ENCODE results near the gene AUH.
"Not testable (repeated sequence)": the region's sequence is repeated elsewhere in the genome, so short reads cannot be mapped to it uniquely, and the experiment has no call there.

Gene AUH

DNA sequence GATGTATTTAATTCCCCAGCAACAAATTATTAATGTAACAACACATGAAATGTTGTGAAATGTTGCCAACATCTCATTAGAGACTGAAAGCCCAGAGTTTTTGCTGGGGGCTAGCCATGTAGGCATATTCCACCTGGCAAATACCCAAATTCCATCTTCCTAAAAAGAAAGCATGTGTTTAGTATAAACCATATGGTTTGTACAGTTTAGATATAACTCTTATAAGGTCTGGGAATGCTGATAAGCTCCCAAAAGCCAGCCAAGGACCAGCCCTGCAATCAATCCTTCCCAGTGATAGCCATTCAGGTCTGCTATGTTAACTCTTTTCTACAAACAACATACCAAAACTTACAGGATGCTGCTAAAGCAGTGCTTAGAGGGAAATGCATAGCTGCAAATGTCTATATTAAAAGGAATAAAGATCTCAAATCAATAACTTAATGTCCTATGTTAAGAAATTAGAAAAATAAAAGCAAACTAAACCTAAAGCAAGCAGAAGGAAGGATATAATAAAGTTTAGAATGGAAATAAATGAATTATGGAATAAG, 158.9 kb downstream of the AUH start:
- DNase-seq, result no peak

DNA sequence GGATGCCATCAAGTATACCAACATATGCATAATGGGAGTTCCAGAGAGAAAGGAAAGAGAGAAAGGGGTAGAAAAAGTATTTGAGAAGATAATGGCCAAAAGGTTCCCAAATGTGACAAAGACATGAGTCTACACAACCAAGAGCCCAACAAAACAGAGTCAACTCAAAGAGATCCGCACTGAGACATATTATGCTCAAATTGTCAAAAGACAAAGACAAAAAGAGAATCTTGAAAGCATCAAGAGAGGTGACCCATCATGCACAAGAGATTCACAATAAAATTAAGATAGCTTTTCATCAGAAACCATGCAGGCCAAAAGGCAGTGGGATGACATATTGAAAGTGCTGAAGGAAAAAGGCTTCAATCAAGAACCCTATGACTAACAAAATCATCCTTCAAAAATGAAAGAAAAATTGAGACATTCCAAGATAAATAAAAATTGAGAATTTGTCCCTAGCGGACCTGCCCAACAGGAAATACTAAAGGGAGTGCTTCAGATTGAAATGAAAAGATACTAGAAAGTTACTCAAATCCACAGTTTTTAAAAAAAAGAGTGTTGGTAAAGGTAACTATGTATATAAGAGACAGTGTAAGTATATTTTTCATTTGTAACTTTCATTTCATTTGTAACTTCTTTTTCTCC, 160.9 kb downstream of the AUH start:
- DNase-seq, result no peak

DNA sequence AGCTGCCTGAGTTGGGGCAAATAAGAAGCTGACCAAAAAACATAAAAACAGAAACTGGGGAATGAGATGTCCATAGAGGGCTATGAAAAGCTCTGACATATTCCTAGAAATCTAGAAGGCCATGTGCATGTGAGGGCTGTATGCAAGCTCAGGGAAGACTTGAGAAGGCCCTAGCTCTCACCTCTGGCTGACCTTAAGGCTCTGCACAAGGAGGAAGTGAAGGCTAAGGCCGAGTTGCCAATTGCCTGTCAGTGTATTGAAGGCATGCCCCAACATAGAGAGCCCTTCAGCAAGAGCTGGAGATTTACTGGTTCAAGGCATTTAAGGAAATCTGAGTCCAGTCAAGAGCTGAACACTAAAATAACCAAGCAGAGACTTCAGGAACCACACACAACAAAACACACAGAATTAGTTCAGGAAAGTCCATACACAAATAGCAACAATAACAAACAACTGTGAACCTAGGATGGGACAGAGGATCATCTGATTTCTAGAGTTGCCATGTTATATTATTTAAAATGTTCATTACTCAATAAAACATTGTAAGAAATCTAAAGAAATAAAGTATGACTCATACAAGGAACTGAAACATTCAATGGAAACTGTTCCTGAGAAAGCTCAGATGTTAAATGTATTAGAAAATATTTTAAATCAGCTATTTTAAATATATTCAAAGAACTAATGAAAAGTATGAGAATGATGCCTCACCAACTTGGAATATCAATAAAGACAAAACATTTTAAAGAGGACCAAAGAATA, 161.8 kb downstream of the AUH start:
- no peak for DNase-seq

DNA sequence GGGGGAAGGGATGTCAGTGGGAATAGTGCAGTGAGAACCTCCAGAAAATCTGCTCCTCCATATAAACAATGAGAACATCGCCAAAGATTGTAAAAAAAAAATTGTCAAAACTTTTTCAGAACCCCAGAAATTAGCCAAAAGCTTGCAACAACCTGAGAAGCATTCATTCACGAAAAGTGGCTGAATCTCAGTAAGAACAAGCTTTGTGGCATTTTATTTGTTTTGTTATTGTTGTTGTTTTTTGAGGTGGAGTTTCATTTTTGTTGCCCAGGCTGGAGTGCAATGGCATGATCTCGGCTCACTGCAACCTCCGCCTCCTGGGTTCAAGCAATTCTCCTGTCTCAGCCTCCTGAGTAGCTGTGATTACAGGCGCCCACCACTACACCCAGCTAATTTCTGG, 162.8 kb downstream of the AUH start:
- not testable (repeated sequence) for DNase-seq

DNA sequence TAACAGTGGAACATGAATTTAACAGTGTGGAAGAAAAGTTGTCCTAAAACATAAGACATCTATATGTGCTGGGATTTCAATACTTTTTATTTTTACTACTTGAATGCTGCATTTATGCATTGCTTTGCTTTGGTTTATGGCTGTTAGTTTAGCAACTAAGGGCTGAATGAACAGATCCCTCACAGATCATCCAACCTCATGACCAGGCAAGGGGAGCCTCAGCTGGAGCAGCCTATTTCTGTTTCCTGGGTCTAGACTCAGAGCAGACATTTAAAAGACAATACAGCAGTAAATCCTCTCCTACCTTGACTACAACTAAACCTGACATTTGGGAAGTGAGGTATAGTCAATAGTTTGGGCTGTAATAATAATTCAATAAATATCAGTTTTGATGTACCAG, 163.3 kb downstream of the AUH start:
- DNase-seq, result no peak

DNA sequence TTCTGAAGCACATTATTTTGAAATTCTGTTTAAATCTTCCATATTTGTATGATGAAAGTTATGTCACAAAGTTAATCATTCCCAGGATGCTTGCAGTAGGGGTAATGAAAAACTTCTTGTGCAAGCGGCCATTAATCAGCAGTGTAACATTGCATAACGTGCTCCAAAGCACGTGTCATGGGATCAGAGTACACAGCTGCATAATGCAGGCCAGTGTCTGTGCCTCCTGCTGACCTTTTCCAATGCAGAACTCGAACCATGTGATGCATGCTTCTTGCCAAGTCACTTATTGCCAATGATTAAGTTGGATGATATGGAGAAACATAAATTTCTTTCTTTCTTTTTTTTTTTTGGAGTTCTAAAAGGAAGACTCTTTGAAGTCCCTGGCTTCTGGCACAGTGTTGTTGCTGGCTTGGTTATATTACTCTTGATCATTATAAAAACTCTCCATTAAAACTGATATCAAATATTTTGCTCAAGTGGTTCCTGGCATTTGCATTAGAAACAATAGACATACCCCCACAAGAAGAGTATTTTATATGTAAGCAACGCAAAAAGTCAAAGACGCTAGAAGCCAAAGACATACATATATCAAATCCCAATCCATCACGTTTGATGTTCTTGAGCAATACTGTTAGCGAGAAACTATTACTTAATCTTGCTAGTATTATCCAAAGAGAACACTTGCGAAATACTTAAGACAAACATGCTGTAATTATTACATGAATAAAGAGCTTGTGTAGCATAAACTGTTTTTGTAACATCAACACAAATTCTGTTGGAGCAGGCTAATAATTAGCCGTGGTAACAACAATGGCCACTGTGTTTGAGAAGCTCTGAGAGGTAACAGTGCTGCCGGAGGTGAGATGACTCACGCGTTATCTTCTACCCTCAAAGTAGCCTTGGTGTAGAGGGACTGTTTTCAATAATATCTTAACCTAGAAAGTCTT, 164.2 kb downstream of the AUH start:
- no peak for DNase-seq

DNA sequence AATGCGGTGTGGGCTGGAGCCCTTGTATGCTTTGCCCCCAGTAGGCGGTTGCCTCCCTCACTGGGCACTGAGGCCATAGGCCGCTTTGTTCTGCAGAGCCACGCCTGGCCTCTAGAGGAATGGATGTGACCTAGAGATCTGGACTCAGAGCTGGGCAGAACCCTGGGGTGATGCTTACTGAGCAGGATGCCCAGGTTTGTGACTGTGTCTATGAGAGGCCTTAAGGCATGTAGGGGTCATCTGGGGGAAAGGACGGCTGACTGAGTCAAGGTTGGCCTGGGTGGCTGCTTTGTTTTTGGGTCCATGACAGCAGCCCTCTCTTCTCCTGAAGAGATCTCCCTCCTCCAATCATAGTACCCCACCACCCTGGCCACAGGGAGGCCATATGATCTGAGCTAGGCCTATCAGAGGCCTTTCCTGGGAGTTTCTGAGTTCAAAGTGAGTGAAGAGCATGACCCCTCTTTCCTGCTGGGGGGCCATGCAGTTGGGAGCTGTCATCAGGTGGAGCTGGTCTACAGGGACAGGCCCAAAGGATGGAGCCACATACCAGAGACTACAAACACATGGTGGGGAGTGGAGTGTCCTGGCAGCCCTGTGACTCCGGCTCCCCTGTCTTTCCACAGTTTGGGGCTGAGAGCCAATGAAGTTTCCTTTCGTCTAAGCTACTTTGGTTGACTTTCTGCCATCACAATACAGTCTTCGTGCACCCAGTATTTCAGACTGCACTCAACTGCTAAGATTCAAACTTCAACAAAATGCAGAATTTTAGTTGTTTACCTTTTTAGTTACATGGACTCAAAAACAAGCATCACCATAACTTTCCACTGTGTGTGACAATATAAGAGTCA, 165.4 kb downstream of the AUH start:
- no peak for DNase-seq

DNA sequence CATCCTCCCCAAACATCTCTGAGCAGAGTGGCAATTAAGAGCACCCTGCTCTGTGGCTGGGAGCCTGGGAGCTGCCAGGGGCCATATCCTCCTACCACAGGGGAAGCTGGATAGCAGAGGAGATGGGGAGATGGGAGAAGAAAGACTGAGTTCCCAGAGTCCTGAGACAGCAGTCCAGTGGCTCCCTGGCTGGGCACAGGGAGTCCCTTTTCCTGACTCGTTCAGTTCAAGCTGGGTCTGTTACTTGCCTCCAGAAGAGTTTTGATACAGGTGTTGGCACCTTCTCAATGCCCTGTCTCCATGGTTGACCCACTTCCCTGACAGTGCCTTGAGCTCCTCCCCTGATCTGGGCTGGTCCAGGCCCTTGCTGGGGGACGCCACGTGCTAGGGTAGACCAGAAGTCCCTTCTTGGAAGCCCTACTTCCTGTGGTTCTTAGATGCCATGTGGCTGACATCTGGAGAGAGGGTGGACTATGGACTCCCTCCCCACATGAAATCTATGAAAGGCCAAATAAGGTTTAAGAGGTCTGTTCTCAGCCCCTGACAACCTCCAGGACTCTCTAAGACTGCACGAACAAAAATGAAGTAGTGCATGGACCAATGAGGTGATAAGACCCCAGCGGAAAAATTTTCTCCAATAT, 166.2 kb downstream of the AUH start:
- DNase-seq, result no peak

DNA sequence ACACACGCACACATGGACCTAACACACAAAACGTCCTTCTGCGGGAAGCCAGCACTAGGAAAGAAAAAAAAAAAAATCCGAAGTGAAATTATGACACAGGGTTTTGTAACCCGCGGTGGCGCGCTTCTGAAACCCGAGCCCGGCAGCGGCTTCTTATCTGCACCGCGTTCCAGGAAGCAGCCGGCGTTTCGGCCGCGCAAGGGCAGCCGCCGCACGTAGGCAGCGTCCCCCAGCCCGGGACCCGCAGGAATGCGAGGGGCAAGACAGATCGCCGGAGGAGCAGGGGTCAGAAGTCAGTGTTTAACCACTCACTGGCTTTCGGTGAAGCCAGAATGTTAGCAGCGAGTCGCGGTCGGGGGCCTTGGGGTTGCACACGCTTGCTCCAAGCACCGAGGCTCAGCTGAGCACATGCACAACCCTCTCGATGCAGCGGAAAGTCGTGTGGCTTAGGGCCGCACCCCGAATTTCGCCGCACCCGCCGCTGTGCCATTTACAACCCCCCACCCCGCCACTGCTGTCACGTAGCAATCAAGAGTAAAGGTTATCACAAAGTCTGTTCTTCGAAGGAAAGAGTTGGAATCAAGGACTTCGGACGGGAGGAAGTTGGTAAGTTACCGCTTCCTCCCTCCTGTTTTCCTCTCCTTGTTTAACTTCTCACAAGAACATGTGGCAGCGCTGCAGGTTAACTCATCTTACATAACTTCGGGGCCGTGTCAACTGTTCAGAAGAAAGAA, 167.9 kb downstream of the AUH start:
- peak; percentile 55 for DNase-seq

DNA sequence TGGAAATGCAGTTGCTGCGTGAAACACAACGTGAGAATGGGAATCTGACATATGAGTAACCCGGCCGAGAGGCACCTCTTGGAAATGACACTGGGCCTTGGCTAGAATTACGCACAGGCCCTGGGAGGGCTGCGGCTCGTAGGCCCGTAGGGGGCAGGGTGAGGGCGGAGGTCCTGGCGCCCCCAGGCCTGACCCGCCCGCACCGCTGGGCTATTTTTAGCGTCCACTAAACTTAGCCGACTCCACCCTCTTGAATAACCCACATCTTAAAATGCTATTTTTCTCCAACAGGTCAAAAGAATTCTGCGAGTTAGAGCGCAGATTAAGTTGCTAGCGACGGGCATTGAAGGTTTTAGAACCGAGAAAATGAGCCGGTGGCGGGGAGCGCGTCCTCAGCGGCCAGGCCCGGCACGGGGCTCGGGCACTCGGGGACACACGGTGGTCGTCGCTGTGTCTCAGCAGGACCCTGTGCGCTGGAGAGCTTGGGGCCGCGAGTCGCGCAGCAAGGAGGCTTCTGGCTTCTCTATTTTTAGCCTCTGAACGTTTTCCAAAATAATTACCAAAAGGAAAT, 168.5 kb downstream of the AUH start:
- DNase-seq, result peak; percentile 63

DNA sequence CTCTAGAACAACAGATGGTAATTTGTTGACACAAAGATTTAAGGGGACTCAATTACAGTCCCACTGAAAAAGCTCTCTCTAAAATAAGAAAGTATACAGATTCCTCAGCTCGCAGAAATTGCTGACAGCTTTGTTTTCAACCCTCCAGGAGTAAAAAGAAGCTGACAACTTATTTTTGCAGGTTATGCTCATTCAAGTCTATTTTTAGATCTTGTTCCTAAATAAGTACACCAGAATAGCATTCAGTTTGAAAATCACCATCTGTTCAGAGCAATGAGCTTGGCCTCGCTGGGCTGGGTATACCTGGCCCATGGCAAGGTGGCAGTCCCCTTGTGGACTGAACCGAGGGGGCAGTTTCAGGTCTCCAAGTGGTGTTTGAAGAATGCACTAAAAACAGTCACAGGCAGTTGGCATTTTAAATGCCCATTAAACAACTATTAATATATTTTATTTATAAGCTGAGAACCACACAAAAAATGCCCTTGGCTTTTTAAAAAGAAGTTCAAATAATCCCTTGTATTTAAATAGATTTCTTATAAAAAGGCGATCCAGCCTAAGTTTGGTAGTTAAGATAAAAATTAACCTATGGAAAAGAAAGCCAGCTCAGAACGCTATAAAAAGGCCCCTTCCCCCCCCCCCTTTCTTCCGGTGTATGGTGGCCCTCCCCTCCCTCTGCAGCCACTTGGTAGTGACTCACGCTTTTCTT, 169.2 kb downstream of the AUH start:
- no peak for DNase-seq

DNA sequence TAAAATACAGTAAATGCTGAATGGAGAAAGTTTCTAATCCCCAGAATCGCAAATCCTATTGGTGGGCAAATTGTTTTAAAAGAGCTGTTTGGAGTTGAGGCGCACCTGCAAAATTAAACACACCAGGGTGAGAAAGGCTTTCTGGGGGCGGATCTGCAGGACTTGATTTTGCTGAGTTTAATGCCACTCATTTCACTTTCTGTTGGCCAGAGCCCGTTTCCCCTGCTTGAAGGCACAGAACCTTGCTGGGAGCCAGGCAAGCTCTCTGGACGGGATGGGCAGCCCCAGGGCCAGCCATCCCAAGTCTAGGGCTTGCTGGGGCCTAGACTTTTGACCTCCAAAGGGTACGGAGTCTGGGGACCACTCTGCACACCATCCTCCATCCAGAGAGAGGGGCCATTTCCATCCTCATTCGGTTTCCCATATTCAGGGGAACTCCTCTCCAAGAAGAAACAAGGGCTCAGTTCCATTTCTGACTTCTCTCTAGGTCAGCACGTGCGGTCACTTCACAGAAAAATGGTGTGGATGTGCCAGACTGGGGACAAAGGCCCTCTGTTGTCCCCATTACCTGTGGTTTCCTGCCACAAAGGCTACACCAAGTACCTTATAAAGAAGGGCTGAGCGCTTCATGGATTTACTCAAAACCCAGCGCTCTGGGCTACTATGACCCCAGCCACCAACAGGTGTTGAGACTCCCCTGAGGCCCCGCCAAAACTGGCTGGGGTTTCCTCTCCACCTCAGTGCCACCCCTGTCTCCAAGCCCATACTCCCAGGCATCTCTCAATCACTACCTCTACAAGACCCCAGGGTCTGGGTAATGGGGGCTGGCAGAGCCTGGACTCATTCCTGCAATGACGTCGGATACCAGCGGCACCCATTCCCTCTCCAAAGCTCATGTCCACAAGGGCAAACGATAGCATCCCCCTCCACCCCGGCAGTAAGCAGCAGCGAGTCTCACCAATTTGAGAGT, 170.0 kb downstream of the AUH start:
- no peak for DNase-seq

DNA sequence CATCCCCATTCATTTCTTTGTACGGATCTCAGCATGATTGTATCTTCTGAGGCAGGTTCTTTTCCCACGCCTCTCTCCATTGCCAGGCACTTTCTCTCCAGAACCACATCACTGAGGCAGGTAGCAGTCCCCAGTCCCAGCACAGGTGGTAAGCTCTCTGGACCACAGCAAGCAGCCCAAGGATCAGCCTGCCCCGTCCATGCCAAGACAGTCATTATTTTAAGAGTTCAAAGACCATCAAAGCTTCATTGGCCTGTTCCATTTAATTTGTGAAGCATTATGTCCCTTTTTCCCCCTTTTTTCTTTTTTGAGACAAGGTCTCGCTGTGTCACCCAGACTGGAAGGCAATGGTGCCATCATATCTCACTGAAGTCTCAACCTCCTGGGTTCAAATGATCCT, 171.7 kb downstream of the AUH start:
- DNase-seq, result no peak

DNA sequence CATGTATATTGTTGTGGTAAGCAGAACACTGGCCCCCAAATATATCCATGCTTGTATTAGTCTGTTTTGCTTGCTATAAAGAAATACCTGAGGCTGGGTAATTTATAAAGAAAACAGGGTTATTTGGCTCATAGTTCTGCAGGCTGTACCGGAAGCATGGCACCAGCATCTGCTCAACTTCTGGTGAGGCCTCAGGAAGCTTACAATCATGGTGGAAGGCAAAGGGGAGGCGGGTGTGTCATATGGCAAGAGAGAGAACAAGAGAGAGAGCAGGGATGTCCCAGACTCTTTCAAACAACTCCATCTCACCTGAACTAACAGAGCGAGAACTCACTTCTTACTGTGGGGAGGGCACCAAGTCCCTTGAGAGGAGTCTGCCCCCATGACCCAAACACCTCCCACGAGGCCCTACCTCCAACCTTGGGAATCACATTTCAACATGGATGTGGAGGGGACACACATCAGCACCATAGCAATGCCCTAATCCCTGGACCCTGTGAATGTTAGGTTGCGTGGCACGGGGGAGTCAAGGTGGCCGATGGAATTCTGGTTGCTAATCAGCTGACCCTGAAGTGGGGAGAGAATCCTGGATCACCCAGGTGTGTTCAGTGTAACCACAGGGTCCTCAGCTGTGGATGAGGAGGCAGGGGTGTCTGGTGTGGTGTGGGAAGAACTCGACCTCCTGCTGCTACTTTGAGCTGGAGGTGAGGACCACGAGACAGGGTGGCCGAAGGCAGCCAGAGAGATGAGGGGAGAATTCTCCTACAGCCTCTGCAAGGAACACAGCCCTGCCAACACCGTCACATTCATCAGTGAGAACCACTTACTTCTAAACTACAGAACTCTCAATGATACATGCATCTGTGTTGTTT, 172.8 kb downstream of the AUH start:
- DNase-seq, result no peak

DNA sequence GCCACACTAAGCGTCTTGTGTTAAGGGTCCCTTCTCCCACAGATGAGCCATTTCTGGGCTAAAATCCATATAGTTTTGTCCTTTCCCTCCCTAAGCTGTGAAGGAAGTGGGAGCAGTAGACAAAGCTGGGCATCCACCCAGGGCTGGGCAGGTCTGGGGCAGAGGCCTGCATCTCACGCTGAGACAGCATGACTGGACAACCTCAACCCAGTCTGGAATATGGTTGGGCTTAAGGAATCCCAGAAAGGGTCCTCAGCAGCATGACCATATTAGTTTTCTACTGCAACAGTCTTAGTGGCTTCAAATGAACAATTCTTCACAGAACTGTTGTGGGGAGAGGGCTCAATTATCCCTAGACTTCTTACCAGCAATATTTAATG, 173.8 kb downstream of the AUH start:
- no peak for DNase-seq

DNA sequence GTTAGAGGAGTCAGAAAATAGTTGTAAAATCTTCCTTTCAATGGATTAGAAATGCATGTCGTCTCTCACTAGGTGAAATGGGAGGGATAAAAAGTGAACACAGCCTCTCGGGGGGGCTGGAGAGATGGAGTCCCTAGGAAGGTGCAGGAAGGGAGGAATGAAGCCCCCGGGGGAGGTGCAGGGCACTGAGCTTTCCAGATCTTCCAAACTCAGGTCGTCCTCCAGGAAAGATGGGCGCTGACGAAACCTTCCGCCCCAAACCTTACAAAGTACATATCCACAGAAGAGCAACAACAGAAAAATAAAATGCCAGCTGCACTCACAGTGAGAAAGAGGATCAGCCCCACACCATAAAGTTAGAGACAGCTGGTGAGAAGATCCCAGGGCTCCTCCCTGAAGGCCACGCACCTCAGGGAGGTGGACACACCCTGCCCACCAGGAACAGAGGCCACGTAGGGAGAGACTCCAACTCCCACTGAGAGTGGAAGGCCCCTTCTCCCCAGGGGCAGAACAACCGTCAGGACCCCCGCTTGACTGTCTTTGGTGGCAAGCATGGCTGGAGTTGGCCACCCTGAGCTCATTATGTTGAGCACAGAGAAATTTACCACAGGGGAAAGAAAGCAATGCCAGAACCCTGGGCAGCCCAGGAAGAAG, 174.3 kb downstream of the AUH start:
- DNase-seq, result no peak

DNA sequence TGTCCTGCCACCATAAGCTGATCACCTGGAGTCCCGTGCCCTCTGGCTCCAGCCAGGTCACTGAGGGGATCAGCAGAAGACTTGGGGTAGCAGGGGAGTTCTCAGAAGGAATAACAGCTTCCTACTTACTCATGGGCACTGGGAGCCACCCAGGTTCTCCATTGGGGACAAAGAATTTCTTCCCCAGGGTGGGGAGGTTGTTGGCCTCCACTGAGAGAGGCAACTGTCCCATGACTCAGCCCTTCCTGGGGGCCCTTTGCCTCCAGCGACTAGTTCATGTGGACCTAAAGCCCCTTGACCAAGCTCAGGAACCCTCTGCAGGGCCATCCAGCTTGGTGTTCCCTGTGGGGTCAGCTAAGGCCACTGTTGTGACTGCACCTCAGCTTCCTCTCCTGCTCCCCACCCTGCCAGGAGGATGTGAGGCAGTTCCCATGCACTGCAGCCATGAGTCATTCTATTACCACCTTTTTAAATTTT, 175.0 kb downstream of the AUH start:
- DNase-seq, result peak; percentile 45
